Measurements from ENCODE around the gene DECR2. TPM values are rescaled to one million over a fixed set of nuclear protein-coding genes. Genes with fewer than 3 reads are reported as not detected.

DECR2 gene
- total and polyA plus RNA-seq, 2 of the 13 experiments (the other 11 are each of a cell fraction or from before 2014, with no cell fraction given), result 36.3 to 44.6 TPM

GRCh38 chr16:379183-379960 lies 22.3 kb upstream of the DECR2 start:
- Histone ChIP-seq H3K9me3 (ENCODE audit: low read length) (no peaks in the 10 kb centered on the region), H2AFZ (ENCODE audit: low read length) (no peak overlapping the region), H3K9ac (ENCODE audit: insufficient read depth, low read depth, low read length) (peak overlapping the region; percentile 44; the same call in 1 of the 2 replicates), H3K79me2 (ENCODE audit: insufficient read depth, low read length) (peaks cover 16% of the 10 kb centered on the region), H3K4me3 (replicated peaks in 1 of 3; ENCODE audit: insufficient read depth in 1 of 3, low read depth in 2 of 3, low read length in 3 of 3) (peak overlapping the region in 2 of 3 experiments; percentile 24 to 85; a peak in 3 of 6 replicates), H3K27ac (ENCODE audit: extremely low read length, insufficient read depth, low read length) (peak overlapping the region; percentile 5), H3K4me2 (ENCODE audit: low read depth, low read length) (peak overlapping the region; percentile 88), H4K20me1 (ENCODE audit: insufficient read depth, low read length) (no peaks in the 10 kb centered on the region), H3K27me3 (ENCODE audit: control insufficient read depth in 1 of 2, insufficient read depth in 2 of 2, low read length in 2 of 2) (no peaks in the 10 kb centered on the region), H3K36me3 (replicated peaks in 1 of 2; ENCODE audit: control insufficient read depth in 1 of 2, insufficient read depth in 2 of 2, low read length in 2 of 2) (peaks cover 12 to 18% of the 10 kb centered on the region in 2 experiments; a peak in 4 of 5 replicates), H3K4me1 (ENCODE audit: insufficient read depth, low read length) (peaks cover 38% of the 10 kb centered on the region)
- WGBS (ENCODE audit: low lambda C conversion rate), result 0% methylated on average over 1 of the region's 16 CpGs
- POLR2A ChIA-PET, result interaction anchor here (1.0 to 5.9 kb wide), 2 partner anchors 9 to 147 kb away, joined by 3 to 27 read pairs; partner anchors contain the start of gene MRPL28
- intact Hi-C loops (cut with micrococcal nuclease; ENCODE audit: unreplicated experiment) (no loop called here), in situ Hi-C loops (cut with HindIII; ENCODE audit: extremely low pct_ligation_motif_present, low pct_unique_long_range_greater_than_20kb) (no loop called here)
- ATAC-seq (peak; percentile 19), DNase-seq (ENCODE audit: low spot score) (no peak), FAIRE-seq (no peak)
- CTCF ChIA-PET (ENCODE audit: low intra/inter-chr PET ratio, low total read pairs), result no interaction called here
- no TSS peak for BruUV-seq (replicated peaks)
- TF ChIP-seq ZNF850 (CRISPR knock-in tag; conservative IDR thresholded peaks at IDR 0.05), result no peak
- TF ChIP-seq TEAD2 (CRISPR knock-in tag; IDR thresholded peaks at IDR 0.05), result no peak
- TF ChIP-seq SALL1 (CRISPR knock-in tag; IDR thresholded peaks at IDR 0.05), result peak; percentile 22; the same call in 1 of the 2 replicates
- no peak for TF ChIP-seq PITX1 (CRISPR knock-in tag; IDR thresholded peaks at IDR 0.05)
- TF ChIP-seq MTA1 (CRISPR knock-in tag; IDR thresholded peaks at IDR 0.05; ENCODE audit: borderline replicate concordance), result no peak
- TF ChIP-seq GTF3A (CRISPR knock-in tag; conservative IDR thresholded peaks at IDR 0.05), result no peak
- TF ChIP-seq MTERF4 (CRISPR knock-in tag; IDR thresholded peaks at IDR 0.05), result no peak
- TF ChIP-seq ATF7-NPFF (CRISPR knock-in tag; IDR thresholded peaks at IDR 0.05; ENCODE audit: low read depth), result no peak
- TF ChIP-seq ZNF784 (CRISPR knock-in tag; IDR thresholded peaks at IDR 0.05; ENCODE audit: borderline replicate concordance), result no peak
- TF ChIP-seq CBX2 (IDR thresholded peaks at IDR 0.05; ENCODE audit: low read depth, low read length), result no peak
- no peak for TF ChIP-seq CBX2 (CRISPR knock-in tag; IDR thresholded peaks at IDR 0.05; ENCODE audit: low read depth)
- TF ChIP-seq ZNF30 (CRISPR knock-in tag; IDR thresholded peaks at IDR 0.05), result no peak
- TF ChIP-seq ZNF280B (CRISPR knock-in tag; IDR thresholded peaks at IDR 0.05; ENCODE audit: borderline replicate concordance), result no peak
- TF ChIP-seq CEBPG (CRISPR knock-in tag; IDR thresholded peaks at IDR 0.05), result no peak
- TF ChIP-seq ZNF281 (CRISPR knock-in tag; IDR thresholded peaks at IDR 0.05; ENCODE audit: borderline replicate concordance), result no peak
- no peak for TF ChIP-seq NFYB (CRISPR knock-in tag; IDR thresholded peaks at IDR 0.05)
- TF ChIP-seq THYN1 (CRISPR knock-in tag; IDR thresholded peaks at IDR 0.05; ENCODE audit: borderline replicate concordance, low read depth), result no peak
- no peak for TF ChIP-seq ZNF660 (CRISPR knock-in tag; IDR thresholded peaks at IDR 0.05; ENCODE audit: borderline replicate concordance, low read depth)

Data from HepG2 (cell line).